MM.1S (cell line): ENCODE measurements around the gene CCR6.

ENCODE experiments used
- DNase-seq: peaks from one replicate; pipeline ENCODE4 v3.0.0-alpha.2; 2015
- H2AFZ ChIP-seq: fragments of 300-600 bp; sonication (generic); 2 replicates; pipeline ENCODE4 v1.6.0; 2016; ENCODE audit warnings: antibody characterized with exemption, low read length
- H3F3A ChIP-seq: fragments of 300-600 bp; sonication (generic); 2 replicates; pipeline ENCODE4 v1.6.1; 2016; ENCODE audit warnings: mild to moderate bottlenecking, antibody characterized with exemption, low read length, moderate library complexity, mixed read lengths; ENCODE audit not compliant: insufficient read depth
- H3K27ac ChIP-seq: fragments of 300-600 bp; sonication (generic); 2 replicates; pipeline ENCODE4 v1.5.1; 2016; ENCODE audit warnings: mild to moderate bottlenecking, low read length
- H3K27me3 ChIP-seq: fragments of 300-600 bp; sonication (generic); replicated peaks from 2 replicates; pipeline ENCODE4 v1.6.0; 2016; ENCODE audit warnings: low read length; ENCODE audit not compliant: insufficient read depth
- H3K36me3 ChIP-seq: fragments of 300-600 bp; sonication (generic); replicated peaks from 2 replicates; pipeline ENCODE4 v1.6.1; 2016; ENCODE audit warnings: mild to moderate bottlenecking, low read length, mixed read lengths; ENCODE audit not compliant: insufficient read depth
- H3K4me1 ChIP-seq: fragments of 300-600 bp; sonication (generic); 2 replicates; pipeline ENCODE4 v1.6.1; 2016; ENCODE audit warnings: low read length, mixed read lengths
- H3K4me2 ChIP-seq: fragments of 300-600 bp; sonication (generic); 2 replicates; pipeline ENCODE4 v1.6.0; 2016; ENCODE audit warnings: low read depth, low read length
- H3K4me3 ChIP-seq: fragments of 300-600 bp; sonication (generic); 2 replicates; pipeline ENCODE4 v1.5.1; 2016; ENCODE audit warnings: low read length, mixed read lengths
- H3K79me2 ChIP-seq: fragments of 300-600 bp; sonication (generic); 2 replicates; pipeline ENCODE4 v1.6.1; 2016; ENCODE audit warnings: mixed run types, low read length, mixed read lengths
- H3K9ac ChIP-seq: fragments of 300-600 bp; sonication (generic); 2 replicates; pipeline ENCODE4 v1.6.1; 2016; ENCODE audit warnings: low read length, mixed read lengths
- H3K9me2 ChIP-seq: fragments of 300-600 bp; sonication (generic); replicated peaks from 2 replicates; pipeline ENCODE4 v1.6.1; 2016; ENCODE audit warnings: mild to moderate bottlenecking, low read length, mixed read lengths; ENCODE audit not compliant: insufficient read depth
- H3K9me3 ChIP-seq: fragments of 300-600 bp; sonication (generic); replicated peaks from 2 replicates; pipeline ENCODE4 v1.6.1; 2016; ENCODE audit warnings: mild to moderate bottlenecking, low read length, mixed read lengths; ENCODE audit not compliant: insufficient read depth
- H4K20me1 ChIP-seq: fragments of 300-600 bp; sonication (generic); 2 replicates; pipeline ENCODE4 v1.6.1; 2016; ENCODE audit warnings: mild to moderate bottlenecking, low read length, moderate library complexity, mixed read lengths; ENCODE audit not compliant: insufficient read depth
- CTCF ChIP-seq: fragments of 300-600 bp; sonication (generic); IDR thresholded peaks from 2 replicates; pipeline ENCODE4 v1.5.1; 2016; ENCODE audit warnings: antibody characterized with exemption, low read length, mixed read lengths
- EZH2 ChIP-seq: fragments of 300-600 bp; sonication (generic); optimal IDR thresholded peaks from 2 replicates; pipeline ENCODE3; 2017; ENCODE audit warnings: low read depth, mild to moderate bottlenecking, antibody characterized with exemption, low read length, mixed read lengths
- EZH2phosphoT487 ChIP-seq: fragments of 300-600 bp; sonication (generic); IDR thresholded peaks from 2 replicates; pipeline ENCODE4 v1.6.1; 2018; ENCODE audit warnings: antibody characterized with exemption, low read length

CCR6 gene

GRCh38 chr6:167148021-167148420, 25.1 kb downstream of the CCR6 start:
- no peak overlapping the region for H3K27ac ChIP-seq
- H3K27me3 ChIP-seq, result no peaks in the 10 kb centered on the region
- no peak for DNase-seq
- no peak overlapping the region for H3K9ac ChIP-seq
- H3K79me2 ChIP-seq, result no peaks in the 10 kb centered on the region
- no peaks in the 10 kb centered on the region for H3K9me2 ChIP-seq
- no peaks in the 10 kb centered on the region for H4K20me1 ChIP-seq
- no peaks in the 10 kb centered on the region for H3K4me1 ChIP-seq
- TF ChIP-seq CTCF, result no peak
- no peak for TF ChIP-seq EZH2phosphoT487
- no peak for TF ChIP-seq EZH2
- H3K9me3 ChIP-seq, result no peaks in the 10 kb centered on the region
- H3K36me3 ChIP-seq, result no peaks in the 10 kb centered on the region
- H3F3A ChIP-seq, result no peaks in the 10 kb centered on the region
- H3K4me2 ChIP-seq, result no peak overlapping the region
- H2AFZ ChIP-seq, result no peak overlapping the region
- H3K4me3 ChIP-seq, result no peak overlapping the region

- H3K4me1 ChIP-seq, result no peaks in the 10 kb centered on the region
Measured at GRCh38 chr6:167148997-167149396, 26.1 kb downstream of the CCR6 start.

GRCh38 chr6:167150941-167151549, 28.1 kb downstream of the CCR6 start:
- H3K27ac ChIP-seq, result no peak overlapping the region
- no peaks in the 10 kb centered on the region for H4K20me1 ChIP-seq
- H3K27me3 ChIP-seq, result no peaks in the 10 kb centered on the region
- no peak overlapping the region for H3K9ac ChIP-seq
- no peaks in the 10 kb centered on the region for H3F3A ChIP-seq
- no peak overlapping the region for H3K4me3 ChIP-seq
- H3K4me1 ChIP-seq, result no peaks in the 10 kb centered on the region
- H2AFZ ChIP-seq, result no peak overlapping the region
- H3K4me2 ChIP-seq, result no peak overlapping the region
- TF ChIP-seq CTCF, result no peak
- no peak for TF ChIP-seq EZH2
- TF ChIP-seq EZH2phosphoT487, result no peak
- H3K9me2 ChIP-seq, result no peaks in the 10 kb centered on the region
- no peaks in the 10 kb centered on the region for H3K9me3 ChIP-seq
- no peaks in the 10 kb centered on the region for H3K36me3 ChIP-seq
- DNase-seq, result no peak
- no peaks in the 10 kb centered on the region for H3K79me2 ChIP-seq

More at GRCh38 chr6:167148997-167149396, 26.1 kb downstream of the CCR6 start:
- Histone ChIP-seq H3K9ac (no peak overlapping the region), H3K9me2 (no peaks in the 10 kb centered on the region), H3K27me3 (no peaks in the 10 kb centered on the region), H3K9me3 (no peaks in the 10 kb centered on the region), H3K27ac (no peak overlapping the region), H4K20me1 (no peaks in the 10 kb centered on the region), H3K79me2 (no peaks in the 10 kb centered on the region), H2AFZ (no peak overlapping the region), H3K4me3 (no peak overlapping the region), H3F3A (no peaks in the 10 kb centered on the region), H3K4me2 (no peak overlapping the region), H3K36me3 (no peaks in the 10 kb centered on the region)
- no peak for DNase-seq
- TF ChIP-seq CTCF, result no peak
- TF ChIP-seq EZH2phosphoT487, result no peak
- no peak for TF ChIP-seq EZH2
